AG04449 (cell line): Measurements from ENCODE around the gene SNAPC3.

Experiments used
- CTCF ChIA-PET: fragments of 350-600 bp; formaldehyde crosslinking; extraction: SDS; loops from one replicate; lab custom pipeline; 2021; ENCODE audit warnings: antibody characterized with exemption; lab: Yijun Ruan, JAX
- POLR2A ChIA-PET: fragments of 400-600, 350-600 bp; formaldehyde crosslinking; extraction: SDS; loops from one replicate; lab custom pipeline; 2020; ENCODE audit warnings: antibody characterized with exemption, inconsistent platforms; lab: Yijun Ruan, JAX
- DNase-seq: peaks from one replicate; pipeline ENCODE4 v3.0.0-alpha.2; 2010; ENCODE audit warnings: low read depth, low spot score
- H3K4me3 ChIP-seq: 2 replicates; pipeline ENCODE4 v1.5.1; 2011; ENCODE audit warnings: low read depth, mild to moderate bottlenecking, control low read depth, low read length
- TF ChIP-seq, protein P1 (sequence below): IDR thresholded peaks from one replicate; pipeline ENCODE4 v1.5.1; 2011; ENCODE audit warnings: mild to moderate bottlenecking, moderate library complexity, low read length, control low read depth, inconsistent platforms; ENCODE audit not compliant: insufficient read depth; ENCODE audit errors: missing control alignments

Gene SNAPC3

DNA sequence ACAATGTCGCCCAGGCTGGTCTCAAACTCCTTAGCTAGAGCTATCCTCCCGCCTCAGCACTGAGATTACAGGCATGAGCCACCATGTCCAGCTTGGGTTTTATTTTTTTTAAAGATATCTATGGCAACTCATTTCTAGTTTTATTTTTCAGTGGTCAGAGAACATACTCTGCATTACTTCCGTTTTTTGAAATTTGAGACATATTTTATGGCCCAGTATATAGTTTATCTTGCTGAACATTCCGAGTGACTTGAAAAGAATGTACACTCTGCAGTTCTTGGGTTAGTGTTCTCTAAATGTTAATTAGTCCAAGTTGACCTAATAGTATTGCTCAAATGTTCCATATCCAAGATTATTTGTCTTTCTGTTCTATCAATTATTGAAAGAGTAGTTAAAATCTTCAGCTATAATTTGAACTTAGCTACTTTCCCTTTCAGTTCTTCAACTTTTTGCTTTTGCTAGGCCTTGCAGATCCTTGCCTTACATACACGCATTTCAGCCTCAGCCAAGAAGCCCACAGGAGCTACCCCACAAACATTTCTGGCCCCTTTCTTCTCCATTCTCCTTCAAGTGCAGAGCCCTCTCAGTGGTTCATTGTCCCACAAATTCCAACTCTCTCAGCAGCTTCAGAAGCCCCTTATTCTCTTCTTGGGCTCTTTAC, 22.3 kb upstream of the SNAPC3 start:
- CTCF ChIA-PET = interaction anchor here (0.8 to 1.9 kb wide), 3 partner anchors 9 to 188 kb away, joined by 3 to 4 read pairs (median 3); no protein-coding TSS in a partner anchor
- POLR2A ChIA-PET = no interaction called here
- no peak for DNase-seq
- TF ChIP-seq, protein P1, sequence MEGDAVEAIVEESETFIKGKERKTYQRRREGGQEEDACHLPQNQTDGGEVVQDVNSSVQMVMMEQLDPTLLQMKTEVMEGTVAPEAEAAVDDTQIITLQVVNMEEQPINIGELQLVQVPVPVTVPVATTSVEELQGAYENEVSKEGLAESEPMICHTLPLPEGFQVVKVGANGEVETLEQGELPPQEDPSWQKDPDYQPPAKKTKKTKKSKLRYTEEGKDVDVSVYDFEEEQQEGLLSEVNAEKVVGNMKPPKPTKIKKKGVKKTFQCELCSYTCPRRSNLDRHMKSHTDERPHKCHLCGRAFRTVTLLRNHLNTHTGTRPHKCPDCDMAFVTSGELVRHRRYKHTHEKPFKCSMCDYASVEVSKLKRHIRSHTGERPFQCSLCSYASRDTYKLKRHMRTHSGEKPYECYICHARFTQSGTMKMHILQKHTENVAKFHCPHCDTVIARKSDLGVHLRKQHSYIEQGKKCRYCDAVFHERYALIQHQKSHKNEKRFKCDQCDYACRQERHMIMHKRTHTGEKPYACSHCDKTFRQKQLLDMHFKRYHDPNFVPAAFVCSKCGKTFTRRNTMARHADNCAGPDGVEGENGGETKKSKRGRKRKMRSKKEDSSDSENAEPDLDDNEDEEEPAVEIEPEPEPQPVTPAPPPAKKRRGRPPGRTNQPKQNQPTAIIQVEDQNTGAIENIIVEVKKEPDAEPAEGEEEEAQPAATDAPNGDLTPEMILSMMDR = no peak
- no peak overlapping the region for H3K4me3 ChIP-seq

DNA sequence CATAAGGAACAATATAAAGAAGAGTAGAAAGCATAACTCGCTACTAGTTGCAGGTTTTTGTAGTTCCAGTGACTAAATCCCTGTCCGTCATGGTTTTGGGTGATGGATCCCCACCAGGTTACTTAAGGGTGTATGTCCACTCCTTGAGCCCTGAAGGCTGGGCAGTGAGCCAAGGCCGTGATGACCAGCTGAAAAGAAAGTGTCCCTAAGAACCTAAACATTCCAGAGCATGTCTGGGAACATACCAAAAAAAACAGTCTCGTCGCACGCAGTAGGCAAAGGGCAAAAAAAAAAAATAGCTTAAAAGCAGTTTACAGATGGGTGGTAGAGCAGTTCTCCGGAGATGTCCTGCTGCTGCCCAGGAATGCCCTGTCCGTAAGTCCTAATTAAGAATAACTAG, 21.4 kb upstream of the SNAPC3 start:
- H3K4me3 ChIP-seq = no peak overlapping the region
- POLR2A ChIA-PET = no interaction called here
- no peak for DNase-seq
- TF ChIP-seq, protein P1 = no peak
- CTCF ChIA-PET = interaction anchor here (1.9 kb wide), 1 partner anchor 10 kb away, joined by 4 read pairs; no protein-coding TSS in a partner anchor

DNA sequence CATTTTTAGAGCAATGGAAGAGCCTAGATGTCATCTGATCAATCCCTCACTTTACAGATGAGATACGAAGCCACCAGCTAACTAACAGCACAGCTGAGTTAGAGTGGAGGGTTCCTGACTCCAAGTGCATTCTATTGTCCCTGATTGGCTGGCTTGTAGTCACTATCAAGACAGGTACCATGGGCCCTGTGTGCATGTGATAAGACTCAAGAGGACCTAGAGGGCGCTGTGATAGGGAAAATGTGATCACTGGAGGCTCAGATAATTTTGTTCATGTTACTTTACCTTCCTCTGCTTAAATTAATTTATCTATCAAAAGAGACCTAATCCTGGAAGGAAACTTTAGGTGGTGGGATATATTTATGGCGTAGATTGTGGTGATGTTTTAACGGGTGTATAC, 19.5 kb upstream of the SNAPC3 start:
- TF ChIP-seq, protein P1 = peak; percentile 2
- no peak overlapping the region for H3K4me3 ChIP-seq
- ChIA-PET POLR2A (no interaction called here), CTCF (interaction anchor here (0.7 kb wide), 1 partner anchor 13 kb away, joined by 3 read pairs; no protein-coding TSS in a partner anchor)
- DNase-seq = no peak

DNA sequence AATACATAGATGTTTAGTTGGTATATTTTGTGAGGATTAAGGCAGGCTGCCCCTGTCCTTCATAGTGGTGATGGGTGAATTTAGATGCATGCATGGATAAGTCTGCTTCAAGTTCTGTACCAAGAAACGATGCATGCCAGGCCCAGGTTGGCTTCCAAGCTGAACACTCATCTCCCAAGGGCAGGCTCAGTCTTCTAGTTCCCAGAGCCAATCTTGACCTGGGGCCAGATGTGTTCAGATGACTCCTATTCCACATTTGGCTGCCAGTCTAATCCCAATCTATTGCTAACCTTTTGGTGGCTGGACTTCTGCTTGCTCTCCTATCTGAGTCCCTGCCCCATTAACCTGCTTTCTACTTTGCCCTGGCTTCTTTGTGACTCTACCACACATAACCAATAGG, 18.5 kb upstream of the SNAPC3 start:
- ChIA-PET POLR2A (interaction anchor here (0.6 kb wide), 1 partner anchor 11 kb away, joined by 4 read pairs; no protein-coding TSS in a partner anchor), CTCF (interaction anchor here (1.2 kb wide), 1 partner anchor 23 kb away, joined by 3 read pairs; no protein-coding TSS in a partner anchor)
- TF ChIP-seq, protein P1 = no peak
- H3K4me3 ChIP-seq = no peak overlapping the region
- DNase-seq = no peak

DNA sequence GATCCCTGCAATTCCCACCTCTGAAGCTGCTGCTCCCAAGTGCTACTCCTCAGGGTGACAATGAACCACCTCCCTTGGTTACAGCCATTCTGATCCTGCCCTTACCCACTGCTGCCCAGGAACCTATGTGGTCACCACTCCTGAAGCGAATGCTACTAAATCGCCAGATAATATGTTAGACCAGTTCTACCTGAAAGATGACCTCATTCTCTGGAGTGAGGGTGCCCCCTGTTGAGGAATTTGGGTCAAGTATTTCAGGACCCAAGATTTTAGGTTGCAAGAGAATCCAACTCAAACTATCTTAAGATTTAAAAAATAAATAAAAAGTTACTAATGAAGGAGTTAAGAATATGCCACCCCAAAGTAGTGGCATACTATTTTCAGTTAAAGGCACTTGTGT, 5.8 kb upstream of the SNAPC3 start:
- POLR2A ChIA-PET = no interaction called here
- no peak for DNase-seq
- CTCF ChIA-PET = interaction anchor here (0.6 to 5.6 kb wide), 15 partner anchors 8 to 211 kb away, joined by 3 to 81 read pairs (median 3); no protein-coding TSS in a partner anchor
- TF ChIP-seq, protein P1 = peak; percentile 34
- H3K4me3 ChIP-seq = no peak overlapping the region

DNA sequence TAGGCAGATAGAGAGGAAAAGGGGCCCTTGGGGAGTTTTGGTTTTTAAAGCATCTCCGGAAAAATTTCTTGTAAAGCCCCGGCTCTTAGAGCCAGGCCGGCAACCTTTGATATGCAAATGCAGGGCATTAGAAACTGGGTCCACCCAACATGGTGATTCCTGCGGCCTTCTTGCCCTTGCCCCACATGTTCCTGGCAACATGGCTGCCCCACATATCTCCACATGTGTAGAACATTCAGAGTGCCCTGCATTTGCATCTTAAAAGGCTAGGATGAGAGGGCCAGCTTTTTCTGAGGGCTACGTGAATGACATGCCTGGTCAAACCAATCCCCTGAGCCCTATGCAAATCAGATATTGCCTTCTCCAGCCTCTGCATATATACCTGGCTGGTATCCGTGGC, 5.0 kb upstream of the SNAPC3 start:
- DNase-seq = no peak
- no peak overlapping the region for H3K4me3 ChIP-seq
- ChIA-PET CTCF (interaction anchor here (1.0 to 5.6 kb wide), 5 partner anchors 13 to 212 kb away, joined by 3 to 81 read pairs (median 3); no protein-coding TSS in a partner anchor), POLR2A (no interaction called here)
- TF ChIP-seq, protein P1 = no peak
